Activated naive CD4-positive, alpha-beta T cell (primary cell): Measurements from ENCODE around the gene BCORL1.

ENCODE experiments used
- DNase-seq, 4 experiments: peaks; one replicate each; lab custom pipeline; 2025; lab: John Stamatoyannopoulos, UW

The BCORL1 gene

GRCh38 chrX:130009658-130010223 is 27.3 kb downstream of the BCORL1 start:
- DNase-seq: no peak

DNA sequence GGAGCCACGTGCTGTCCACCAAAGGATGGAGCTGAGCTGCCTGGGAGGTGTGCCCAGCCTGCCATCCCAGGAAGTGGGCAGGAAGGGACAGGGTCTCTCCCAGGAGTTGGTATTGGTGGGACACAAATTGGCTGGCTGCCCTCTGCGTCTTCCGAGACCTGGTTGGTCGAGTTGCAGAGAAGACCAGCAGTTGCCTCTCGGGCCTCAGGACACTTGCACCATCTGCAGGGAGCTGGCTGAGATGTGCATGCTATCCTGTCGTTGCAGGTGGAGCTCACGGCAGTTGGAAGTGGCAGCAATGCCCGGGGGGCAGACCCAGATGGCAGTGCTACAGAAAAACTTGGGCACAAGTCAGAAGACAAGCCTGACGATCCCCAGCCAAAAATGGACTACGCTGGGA is 30.2 kb downstream of the BCORL1 start:
- DNase-seq: no peak

GRCh38 chrX:130013661-130014060 is 31.2 kb downstream of the BCORL1 start:
- DNase-seq: no peak

DNA sequence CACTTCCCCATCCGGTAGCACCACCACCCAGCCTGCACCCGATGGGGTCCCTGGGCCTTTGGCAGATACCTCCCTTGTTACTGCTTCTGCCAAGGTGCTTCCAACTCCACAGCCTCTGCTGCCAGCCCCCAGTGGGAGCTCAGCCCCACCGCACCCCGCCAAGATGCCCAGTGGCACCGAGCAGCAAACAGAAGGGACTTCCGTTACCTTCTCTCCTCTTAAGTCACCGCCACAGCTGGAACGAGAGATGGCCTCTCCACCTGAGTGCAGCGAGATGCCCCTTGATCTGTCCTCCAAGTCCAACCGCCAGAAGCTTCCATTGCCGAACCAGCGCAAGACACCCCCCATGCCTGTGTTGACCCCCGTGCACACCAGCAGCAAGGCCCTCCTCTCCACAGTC is 31.9 kb downstream of the BCORL1 start:
- no peak for DNase-seq

DNA sequence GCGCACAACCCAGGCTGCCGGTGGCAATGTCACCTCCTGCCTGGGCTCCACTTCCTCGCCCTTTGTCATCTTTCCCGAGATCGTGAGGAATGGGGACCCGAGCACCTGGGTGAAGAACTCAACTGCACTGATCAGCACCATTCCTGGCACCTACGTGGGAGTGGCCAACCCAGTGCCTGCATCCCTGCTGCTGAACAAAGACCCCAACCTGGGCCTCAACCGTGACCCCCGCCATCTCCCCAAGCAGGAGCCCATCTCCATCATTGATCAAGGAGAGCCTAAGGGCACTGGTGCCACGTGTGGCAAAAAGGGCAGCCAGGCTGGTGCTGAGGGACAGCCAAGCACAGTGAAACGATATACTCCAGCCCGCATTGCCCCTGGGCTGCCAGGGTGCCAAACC is 32.3 kb downstream of the BCORL1 start:
- DNase-seq: no peak

GRCh38 chrX:130015181-130015580 is 32.7 kb downstream of the BCORL1 start:
- DNase-seq: no peak

DNA sequence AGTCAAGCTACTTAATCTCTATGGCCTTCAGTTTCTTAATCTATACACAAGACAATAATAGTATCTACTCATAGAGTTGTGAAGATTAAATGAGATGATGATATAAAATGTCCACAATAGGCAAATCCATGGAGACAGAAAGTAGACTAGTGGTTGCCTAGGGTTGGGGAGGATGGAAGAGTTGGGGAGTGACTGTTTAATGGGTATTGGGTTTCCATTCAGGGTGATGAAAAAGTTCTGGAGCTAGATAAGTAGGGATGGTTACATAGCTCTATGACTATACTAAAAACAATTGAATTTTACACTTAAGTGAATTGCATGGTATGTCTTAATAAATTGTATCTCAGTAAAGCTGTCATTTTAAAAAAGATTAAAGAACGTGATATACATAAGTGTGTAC is 35.7 kb downstream of the BCORL1 start:
- no peak for DNase-seq

- DNase-seq: no peak
Observed at GRCh38 chrX:130020661-130021324, 38.4 kb downstream of the BCORL1 start.

- peak in 3 of 4 experiments; percentile 10 to 69 (median 57) for DNase-seq
Observed at GRCh38 chrX:130024127-130024526, 41.7 kb downstream of the BCORL1 start.

DNA sequence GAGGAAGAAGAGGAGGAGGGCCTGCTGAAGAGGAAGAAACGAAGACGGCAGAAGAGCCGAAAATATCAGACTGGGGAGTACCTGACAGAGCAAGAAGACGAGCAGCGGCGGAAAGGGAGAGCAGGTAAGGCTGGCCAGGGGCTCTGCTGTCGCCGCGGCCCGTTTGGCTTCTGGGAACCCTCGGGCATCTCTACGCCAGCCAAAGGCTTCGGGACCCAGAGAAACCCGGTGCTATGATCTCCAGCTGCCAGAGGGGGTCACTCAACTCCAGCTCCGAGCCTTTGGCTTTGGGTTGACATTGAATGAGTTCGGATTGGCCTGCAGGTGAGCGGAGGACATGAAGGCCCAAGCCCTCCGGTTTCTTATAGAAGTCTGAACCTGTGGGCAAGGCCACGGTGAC is 42.8 kb downstream of the BCORL1 start:
- DNase-seq: no peak

- no peak for DNase-seq
Observed at GRCh38 chrX:130027569-130027968, 45.1 kb downstream of the BCORL1 start.

DNA sequence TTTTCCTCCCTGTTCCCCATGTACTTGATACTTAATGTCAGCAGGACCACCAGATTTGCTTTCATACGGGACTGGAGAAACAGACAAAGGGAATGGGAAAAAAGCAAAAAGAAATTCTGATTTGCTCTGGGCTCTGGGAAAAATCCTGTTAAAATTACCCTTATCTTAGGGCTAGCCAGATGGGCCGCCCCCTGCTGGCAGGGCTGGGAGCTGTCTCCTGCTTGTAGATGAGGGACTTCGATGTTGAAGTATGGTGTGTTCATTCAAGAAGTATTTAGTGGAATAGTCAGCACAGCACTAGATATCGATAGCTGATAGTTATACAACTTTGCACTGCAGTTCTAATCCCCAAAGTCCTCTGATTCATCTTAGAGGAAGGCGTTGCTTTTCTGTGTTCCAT is 45.8 kb downstream of the BCORL1 start:
- peak; percentile 2 to 51 (median 14) for DNase-seq

DNA sequence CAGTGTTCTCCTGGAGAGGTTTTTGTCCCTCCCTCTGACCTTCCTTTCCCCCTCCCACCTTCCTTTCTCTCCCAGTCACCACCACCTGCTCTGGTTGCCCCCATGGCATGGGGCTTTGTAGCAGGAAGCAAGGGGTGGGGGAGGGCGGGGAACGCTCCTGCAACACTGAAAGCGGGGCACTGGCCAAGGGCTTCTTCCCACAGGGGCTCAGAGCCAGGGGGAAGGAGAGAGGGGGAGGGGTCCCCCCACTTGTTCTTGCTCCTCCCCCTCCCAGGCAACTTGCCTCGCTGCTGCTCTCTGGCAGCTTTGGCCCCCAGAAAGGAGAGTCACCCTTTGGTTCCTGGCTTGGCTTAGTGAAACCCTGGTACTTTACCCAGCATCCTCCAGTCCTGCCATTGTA is 48.4 kb downstream of the BCORL1 start:
- DNase-seq: no peak

GRCh38 chrX:130032552-130032951 is 50.1 kb downstream of the BCORL1 start:
- DNase-seq: no peak

DNA sequence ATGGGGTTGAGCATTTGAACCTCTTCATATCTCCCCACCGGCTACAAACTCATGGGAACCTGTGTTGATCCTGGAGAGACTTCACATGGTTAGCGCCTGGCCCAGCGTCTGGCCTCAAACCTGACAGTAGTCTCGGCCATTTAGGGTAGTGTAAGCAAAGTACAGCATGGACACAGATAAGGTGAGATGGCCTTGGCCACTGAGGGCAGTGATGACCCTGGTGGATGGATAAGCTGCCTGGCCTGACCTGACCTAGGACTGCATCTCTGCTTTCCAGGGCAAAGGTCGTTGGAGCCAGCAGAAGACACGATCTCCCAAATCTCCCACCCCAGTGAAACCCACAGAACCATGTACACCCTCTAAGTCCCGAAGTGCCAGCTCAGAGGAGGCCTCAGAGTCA is 51.7 kb downstream of the BCORL1 start:
- no peak for DNase-seq

GRCh38 chrX:130039847-130040246 is 57.4 kb downstream of the BCORL1 start:
- no peak for DNase-seq

DNA sequence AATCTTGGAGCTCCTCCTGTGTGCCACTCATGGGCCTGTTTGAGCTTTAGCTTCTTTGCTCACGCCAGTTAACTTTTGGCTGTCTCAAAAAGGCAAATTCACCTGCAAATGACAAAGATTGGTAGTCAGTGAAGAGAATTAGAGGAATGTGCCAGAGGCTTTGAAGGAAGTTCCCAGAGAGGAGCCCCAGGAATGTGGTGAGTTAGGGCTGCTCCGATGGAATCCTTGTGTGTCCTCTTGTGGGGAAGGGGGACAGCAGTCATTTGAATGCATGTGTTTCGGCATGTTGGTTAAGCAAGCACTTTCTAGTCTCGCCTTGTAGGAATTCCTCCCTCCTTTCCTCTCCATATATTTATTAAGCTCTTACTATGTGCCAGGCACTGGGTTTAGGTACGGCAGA is 65.0 kb downstream of the BCORL1 start:
- DNase-seq: no peak

GRCh38 chrX:130048686-130049222 is 66.3 kb downstream of the BCORL1 start:
- no peak for DNase-seq

GRCh38 chrX:130049821-130050220 is 67.4 kb downstream of the BCORL1 start:
- DNase-seq: no peak

DNA sequence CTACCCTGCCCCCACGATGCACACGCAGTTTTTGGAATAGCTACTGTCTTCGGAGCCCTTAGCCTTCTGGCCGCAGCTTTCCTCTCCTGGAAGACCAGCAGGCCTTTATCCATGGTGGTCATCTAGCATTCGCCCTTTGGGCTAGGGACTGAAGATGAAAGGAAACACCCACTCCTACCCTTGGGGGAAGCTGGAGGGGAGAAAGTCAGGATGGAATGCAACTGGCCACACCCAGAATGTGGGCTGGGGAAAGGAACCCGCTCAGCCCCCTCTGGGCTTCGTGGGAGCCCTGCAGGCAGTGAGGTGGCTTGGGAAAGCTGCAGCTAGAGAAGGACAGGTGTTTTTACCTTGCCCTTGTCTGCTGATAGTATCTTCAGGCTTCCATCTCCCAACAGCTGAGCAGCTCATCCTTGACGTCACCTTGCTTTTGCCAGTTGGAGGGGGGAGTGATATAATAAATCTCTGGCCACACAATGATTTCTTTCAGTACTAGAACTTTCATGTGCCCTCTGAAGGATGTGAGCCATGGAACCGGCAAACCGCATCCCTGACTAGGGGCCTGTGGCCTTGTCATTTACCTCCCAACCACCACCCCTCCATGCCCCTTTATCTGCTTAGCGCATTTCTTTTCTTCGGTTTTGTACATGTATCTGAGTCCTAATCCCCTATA is 68.9 kb downstream of the BCORL1 start:
- no peak for DNase-seq

DNA sequence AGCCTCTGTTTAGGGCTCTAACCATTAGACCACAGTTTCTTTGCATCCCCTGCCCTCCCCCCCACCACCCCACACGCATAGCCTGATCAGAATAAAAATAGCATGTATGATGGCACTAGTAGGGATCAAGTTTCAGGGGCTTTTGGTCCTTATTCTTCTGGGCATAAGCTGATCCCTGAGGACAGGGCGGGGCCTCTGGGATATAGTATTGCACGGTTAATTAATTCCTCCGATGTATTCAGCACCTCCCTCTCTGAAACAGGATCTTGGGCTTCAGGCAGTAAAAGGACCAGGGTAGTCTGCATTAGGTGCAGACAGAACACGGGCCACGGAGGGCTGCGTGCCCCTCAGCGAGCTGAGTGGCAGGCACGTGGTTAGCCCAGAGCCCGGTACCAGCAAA is 70.8 kb downstream of the BCORL1 start:
- DNase-seq: no peak

DNA sequence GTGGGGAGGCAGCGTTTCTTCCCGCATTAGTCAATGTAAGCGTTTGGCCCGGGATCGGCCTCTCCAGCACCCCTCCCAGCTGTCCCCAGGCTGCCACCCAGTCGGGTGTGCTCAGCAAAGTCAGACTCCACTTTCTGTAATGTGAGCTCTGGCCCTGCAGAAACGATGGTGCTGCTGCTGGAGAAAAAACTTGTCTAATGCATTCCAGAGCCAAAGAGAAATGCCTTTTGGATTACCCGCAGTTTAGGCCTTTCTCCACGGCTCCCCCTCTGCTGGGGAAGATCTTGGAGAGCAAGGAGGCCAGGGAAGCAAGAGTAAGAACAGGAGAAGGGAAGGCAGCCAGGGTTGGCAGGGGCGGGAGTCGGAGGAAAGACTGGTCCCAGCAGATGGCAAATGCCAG is 72.7 kb downstream of the BCORL1 start:
- no peak for DNase-seq

- no peak for DNase-seq
Observed at GRCh38 chrX:130055899-130056298, 73.5 kb downstream of the BCORL1 start.
